GM12878 (cell line): ENCODE measurements around the gene TMC2. TPM values are rescaled to one million over a fixed set of nuclear protein-coding genes. Genes with fewer than 3 reads are reported as not detected.

ENCODE experiments used
- ATAC-seq: fragments of 200-7000 bp; cut with Tn5 transposase; 3 replicates; pipeline ENCODE4 v1.9.1; 2020; ENCODE audit warnings: mild to moderate bottlenecking, moderate library complexity
- BruUV-seq: library from RNA; stranded (reverse); fragments of 400-500 nt; replicated peaks from 2 replicates; lab custom pipeline; 2021; lab: Mats Ljungman, UMichigan
- CTCF ChIA-PET: fragments of 300-600 bp; sonication (Branson Sonifier 250); formaldehyde crosslinking; extraction: SDS; loops from one replicate; lab custom pipeline; 2021; ENCODE audit warnings: inconsistent platforms; lab: Yijun Ruan, JAX
- POLR2A ChIA-PET: fragments of 350-600 bp; formaldehyde crosslinking; extraction: SDS; loops from one replicate; lab custom pipeline; 2021; ENCODE audit warnings: inconsistent platforms; lab: Charles Lee
- RAD21 ChIA-PET: fragments of 300-600 bp; sonication (Branson Sonifier 250); formaldehyde crosslinking; loops from one replicate; lab custom pipeline; 2023; ENCODE audit warnings: antibody characterized with exemption; ENCODE audit not compliant: unreplicated experiment; lab: Charles Lee
- SMC1A ChIA-PET: fragments of 300-600 bp; sonication (Branson Sonifier 250); formaldehyde crosslinking; loops from one replicate; lab custom pipeline; 2023; ENCODE audit not compliant: unreplicated experiment, uncharacterized antibody; lab: Charles Lee
- DNase-seq: peaks from one replicate; pipeline ENCODE4 v3.0.0-alpha.2; 2011; ENCODE audit warnings: low read depth, low spot score
- FAIRE-seq: peaks from 3 replicates; lab custom pipeline; 2011; peaks lifted over from hg19 to GRCh38; lab: Jason Lieb, UNC
- H2AFZ ChIP-seq: 2 replicates; pipeline ENCODE4 v1.6.0; 2011; ENCODE audit warnings: low read depth, low read length, control low read depth; ENCODE audit not compliant: control insufficient read depth
- H3K27ac ChIP-seq: 2 replicates; pipeline ENCODE4 v1.5.1; 2011; ENCODE audit warnings: control low read depth; ENCODE audit not compliant: control insufficient read depth, insufficient read depth
- H3K27me3 ChIP-seq, 2 experiments: replicated peaks in 1 of 2; 2 replicates each; pipeline versions ENCODE4 v1.6.0 to v1.6.1; 2011; ENCODE audit warnings: low read length in 1 of 2; ENCODE audit not compliant: control insufficient read depth in 2 of 2, insufficient read depth in 2 of 2
- H3K36me3 ChIP-seq, 2 experiments: 2 replicates each; pipeline ENCODE4 v1.5.1; 2011; ENCODE audit warnings: low read length in 1 of 2; ENCODE audit not compliant: control insufficient read depth in 2 of 2, insufficient read depth in 2 of 2
- H3K4me1 ChIP-seq: 2 replicates; pipeline ENCODE4 v1.6.1; 2011; ENCODE audit warnings: mild to moderate bottlenecking, low read length, moderate library complexity, mixed read lengths; ENCODE audit not compliant: control insufficient read depth, insufficient read depth
- H3K4me2 ChIP-seq: 2 replicates; pipeline ENCODE4 v1.6.0; 2011; ENCODE audit warnings: control low read depth; ENCODE audit not compliant: control insufficient read depth, insufficient read depth
- H3K4me3 ChIP-seq: fragments of 200-600 bp; sonication (generic); 2 replicates; pipeline ENCODE4 v1.5.1; 2016
- H3K79me2 ChIP-seq: 2 replicates; pipeline ENCODE4 v1.6.0; 2011; ENCODE audit warnings: low read length; ENCODE audit not compliant: control insufficient read depth, insufficient read depth
- H3K9ac ChIP-seq: 2 replicates; pipeline ENCODE4 v1.8.0; 2011; ENCODE audit warnings: low read length, control low read depth, mixed read lengths; ENCODE audit not compliant: control insufficient read depth, insufficient read depth
- H3K9me3 ChIP-seq: replicated peaks from 3 replicates; pipeline ENCODE4 v1.5.1; 2011; ENCODE audit warnings: mild to moderate bottlenecking, low read length; ENCODE audit not compliant: control insufficient read depth, insufficient read depth
- H4K20me1 ChIP-seq: 2 replicates; pipeline ENCODE4 v1.6.0; 2011; ENCODE audit not compliant: control insufficient read depth, insufficient read depth
- CHD1 ChIP-seq: IDR thresholded peaks from 2 replicates; pipeline ENCODE4 v1.6.1; 2012; ENCODE audit warnings: low read depth, low read length, improper control_type of control experiment
- CREB1 ChIP-seq: IDR thresholded peaks from 2 replicates; pipeline ENCODE4 v1.6.1; 2012; ENCODE audit warnings: low read depth, mild to moderate bottlenecking, inconsistent platforms
- E2F8 ChIP-seq: fragments of 450-650 bp; IDR thresholded peaks from 2 replicates; pipeline ENCODE4 v1.6.1; 2018; ENCODE audit warnings: mild to moderate bottlenecking, low read depth, moderate library complexity; ENCODE audit not compliant: partially characterized antibody
- PBX3 ChIP-seq: IDR thresholded peaks from 2 replicates; pipeline ENCODE4 v1.6.1; 2011; ENCODE audit warnings: mild to moderate bottlenecking, low read depth, low read length, moderate library complexity; ENCODE audit not compliant: insufficient replicate concordance
- POLR2AphosphoS5 ChIP-seq: IDR thresholded peaks from 2 replicates; pipeline ENCODE4 v1.6.1; 2011; ENCODE audit warnings: mild to moderate bottlenecking, low read length, inconsistent platforms
- SREBF2 ChIP-seq: IDR thresholded peaks from 2 replicates; pipeline ENCODE4 v1.6.1; 2012; ENCODE audit warnings: mild to moderate bottlenecking, low read length
- YY1 ChIP-seq: IDR thresholded peaks from 2 replicates; pipeline ENCODE4 v1.6.1; 2011; ENCODE audit warnings: low read depth, mild to moderate bottlenecking, low read length
- ZBED1 ChIP-seq: IDR thresholded peaks from 2 replicates; pipeline ENCODE4 v1.6.1; 2016; ENCODE audit warnings: borderline replicate concordance
- ZBTB11 ChIP-seq: fragments of 450-650 bp; formaldehyde crosslinking; IDR thresholded peaks from 2 replicates; pipeline ENCODE4 v1.5.0; 2022; ENCODE audit warnings: mild to moderate bottlenecking, missing genetic modification characterization
- WGBS: methylation state at CpG from one replicate; pipeline ENCODE4 v1.1.6; 2016; ENCODE audit warnings: low lambda C conversion rate; ENCODE audit not compliant: insufficient replicate concordance, insufficient coverage; ENCODE audit errors: missing lambda C conversion rate; 5-methylcytosine and 5-hydroxymethylcytosine counted together
- in situ Hi-C: fragments of 300-500 bp; cut with MboI; formaldehyde crosslinking; loops from 9 replicates; pipeline ENCODE4 v1.14.3; 2018; ENCODE audit warnings: mixed read lengths
- intact Hi-C: fragments of 100-400 bp; cut with micrococcal nuclease; formaldehyde crosslinking; loops from one replicate; pipeline ENCODE4 v1.14.2; 2022; ENCODE audit not compliant: unreplicated experiment
- polyA plus RNA-seq, 11 experiments: library from polyadenylated mRNA; depleted of rRNA in 4 of 11; unstranded in 6 of 11; stranded (reverse) in 5 of 11; fragments of >200 nt; fragmentation: Nextera tagmentation in 4 of 11; fragmentation: Illumina TruSeq in 1 of 11; extraction: Ambion mirVana in 4 of 11; extraction: Trizol in 1 of 11; gene quantifications; 1 replicate in 1 of 11; 2 replicates in 10 of 11; pipeline versions ENCODE4 v1.2.1 to v1.2.3, GENCODE V29; 2011 to 2016; ENCODE audit warnings: inconsistent platforms in 2 of 11, missing spikeins in 2 of 11, low read depth in 1 of 11
- total RNA-seq, 4 experiments: library from RNA; depleted of rRNA in 3 of 4; stranded (reverse); fragments of >200 nt in 3 of 4; fragmentation: Illumina TruSeq in 1 of 4; extraction: Trizol in 1 of 4; gene quantifications; 2 replicates each; pipeline versions ENCODE4 v1.2.1 to v1.2.3, GENCODE V29; 2013 to 2021
- TF ChIP-seq, protein P1 (sequence below): IDR thresholded peaks from 2 replicates; pipeline ENCODE4 v1.6.1; 2012; ENCODE audit warnings: low read depth, low read length, improper control_type of control experiment

Gene TMC2
- total and polyA plus RNA-seq, 10 of the 15 experiments (the other 5 are each of a cell fraction or from before 2014, with no cell fraction given), result 0.08 TPM; not detected in 9

GRCh38 chr20:2637246-2637645 lies 100.9 kb downstream of the TMC2 start (continued):
- no peak for TF ChIP-seq ZBTB11

DNA sequence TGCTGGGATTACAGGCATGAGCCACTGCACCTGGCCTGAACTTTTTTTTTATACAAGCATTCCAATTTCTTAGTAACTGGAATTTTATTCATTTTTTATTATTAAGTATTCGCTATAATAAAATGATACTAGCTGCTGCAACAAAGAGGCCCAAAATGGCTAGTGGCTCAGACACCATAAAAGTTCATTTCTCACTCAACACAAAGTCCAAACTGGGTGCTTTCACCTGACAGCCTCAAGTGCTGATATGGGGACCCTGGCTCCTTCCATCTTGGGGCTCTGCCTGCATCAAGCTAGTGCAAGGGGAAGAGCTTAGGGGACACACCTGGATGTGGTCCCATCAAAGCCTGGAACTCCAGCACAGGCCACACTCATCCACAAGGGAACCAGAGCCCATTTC lies 103.9 kb downstream of the TMC2 start:
- Histone ChIP-seq H4K20me1 (no peaks in the 10 kb centered on the region), H2AFZ (no peak overlapping the region), H3K36me3 (no peaks in the 10 kb centered on the region), H3K27ac (no peak overlapping the region), H3K4me3 (no peak overlapping the region), H3K4me1 (no peaks in the 10 kb centered on the region), H3K4me2 (no peak overlapping the region), H3K9ac (no peak overlapping the region), H3K79me2 (no peaks in the 10 kb centered on the region), H3K27me3 (0 out of 4 replicates have a peak, but pooled peaks cover 0 to 1% of the 10 kb centered on the region in 2 experiments), H3K9me3 (no peaks in the 10 kb centered on the region)
- ATAC-seq, result no peak
- no TSS peak for BruUV-seq
- POLR2A ChIA-PET, result no interaction called here
- FAIRE-seq, result no peak
- WGBS, result 50% methylated on average over 1 of the region's 1 CpG
- in situ Hi-C loops, result no loop called here
- intact Hi-C loops, result no loop called here
- RAD21 ChIA-PET, result interaction anchor here (0.6 kb wide), 1 partner anchor 677 kb away, joined by 3 read pairs; no protein-coding TSS in a partner anchor
- CTCF ChIA-PET, result interaction anchor here (0.6 to 1.5 kb wide), 2 partner anchors 118 to 490 kb away, joined by 4 read pairs; no protein-coding TSS in a partner anchor
- SMC1A ChIA-PET, result no interaction called here
- TF ChIP-seq YY1 (no peak), POLR2AphosphoS5 (no peak), PBX3 (no peak), SREBF2 (no peak), E2F8 (no peak), CHD1 (no peak), ZBED1 (no peak), CREB1 (no peak)
- TF ChIP-seq, protein P1, sequence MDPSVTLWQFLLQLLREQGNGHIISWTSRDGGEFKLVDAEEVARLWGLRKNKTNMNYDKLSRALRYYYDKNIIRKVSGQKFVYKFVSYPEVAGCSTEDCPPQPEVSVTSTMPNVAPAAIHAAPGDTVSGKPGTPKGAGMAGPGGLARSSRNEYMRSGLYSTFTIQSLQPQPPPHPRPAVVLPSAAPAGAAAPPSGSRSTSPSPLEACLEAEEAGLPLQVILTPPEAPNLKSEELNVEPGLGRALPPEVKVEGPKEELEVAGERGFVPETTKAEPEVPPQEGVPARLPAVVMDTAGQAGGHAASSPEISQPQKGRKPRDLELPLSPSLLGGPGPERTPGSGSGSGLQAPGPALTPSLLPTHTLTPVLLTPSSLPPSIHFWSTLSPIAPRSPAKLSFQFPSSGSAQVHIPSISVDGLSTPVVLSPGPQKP, result no peak
- DNase-seq, result no peak
